ENCODE results near the gene APBA1.

DNA sequence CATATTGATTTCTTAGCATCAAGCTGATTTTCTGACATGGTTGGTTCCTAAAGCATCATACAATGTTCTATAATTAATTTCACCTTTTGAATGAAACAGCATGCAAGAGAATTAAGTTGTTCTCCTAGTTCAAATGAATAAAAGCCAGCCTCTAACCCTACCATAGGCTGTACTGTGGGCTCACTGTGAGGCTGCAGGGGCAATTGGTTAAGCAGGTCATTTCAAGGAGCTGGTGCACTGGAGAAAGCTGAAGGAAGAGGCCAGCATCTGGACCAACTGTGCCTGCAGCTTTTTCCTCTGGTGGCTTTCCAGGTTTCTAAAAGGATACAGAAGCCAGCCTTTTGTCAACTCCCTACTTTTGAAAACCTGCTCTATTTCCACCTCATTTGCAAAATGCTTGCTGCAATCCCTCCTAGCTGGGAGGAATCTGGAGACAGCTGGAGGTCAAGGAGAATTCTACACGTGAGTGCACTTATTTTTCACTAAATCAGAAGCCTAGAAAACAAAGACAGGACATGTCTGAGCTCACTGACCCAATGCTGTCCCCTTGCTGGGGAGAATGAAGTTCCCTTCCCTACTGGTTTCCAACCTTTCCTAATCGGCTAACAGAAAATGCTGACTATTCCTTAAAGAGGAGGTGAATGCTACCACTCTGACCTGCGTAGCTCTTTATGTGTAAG lies 158.9 kb downstream of the APBA1 start:
- TF ChIP-seq, protein P1, sequence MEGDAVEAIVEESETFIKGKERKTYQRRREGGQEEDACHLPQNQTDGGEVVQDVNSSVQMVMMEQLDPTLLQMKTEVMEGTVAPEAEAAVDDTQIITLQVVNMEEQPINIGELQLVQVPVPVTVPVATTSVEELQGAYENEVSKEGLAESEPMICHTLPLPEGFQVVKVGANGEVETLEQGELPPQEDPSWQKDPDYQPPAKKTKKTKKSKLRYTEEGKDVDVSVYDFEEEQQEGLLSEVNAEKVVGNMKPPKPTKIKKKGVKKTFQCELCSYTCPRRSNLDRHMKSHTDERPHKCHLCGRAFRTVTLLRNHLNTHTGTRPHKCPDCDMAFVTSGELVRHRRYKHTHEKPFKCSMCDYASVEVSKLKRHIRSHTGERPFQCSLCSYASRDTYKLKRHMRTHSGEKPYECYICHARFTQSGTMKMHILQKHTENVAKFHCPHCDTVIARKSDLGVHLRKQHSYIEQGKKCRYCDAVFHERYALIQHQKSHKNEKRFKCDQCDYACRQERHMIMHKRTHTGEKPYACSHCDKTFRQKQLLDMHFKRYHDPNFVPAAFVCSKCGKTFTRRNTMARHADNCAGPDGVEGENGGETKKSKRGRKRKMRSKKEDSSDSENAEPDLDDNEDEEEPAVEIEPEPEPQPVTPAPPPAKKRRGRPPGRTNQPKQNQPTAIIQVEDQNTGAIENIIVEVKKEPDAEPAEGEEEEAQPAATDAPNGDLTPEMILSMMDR (IDR thresholded peaks at IDR 0.05; ENCODE audit: insufficient read depth, low read length, poor library complexity, severe bottlenecking) = no peak
- no peak for TF ChIP-seq EZH2phosphoT487 (conservative IDR thresholded peaks at IDR 0.05; ENCODE audit: low read length)

Measured in SU-DHL-6 (cell line).